ENCODE measurements around the gene COL9A3.

Gene COL9A3

GRCh38 chr20:62812181-62812906 is 4.5 kb upstream of the COL9A3 start:
- DNase-seq, result no peak

DNA sequence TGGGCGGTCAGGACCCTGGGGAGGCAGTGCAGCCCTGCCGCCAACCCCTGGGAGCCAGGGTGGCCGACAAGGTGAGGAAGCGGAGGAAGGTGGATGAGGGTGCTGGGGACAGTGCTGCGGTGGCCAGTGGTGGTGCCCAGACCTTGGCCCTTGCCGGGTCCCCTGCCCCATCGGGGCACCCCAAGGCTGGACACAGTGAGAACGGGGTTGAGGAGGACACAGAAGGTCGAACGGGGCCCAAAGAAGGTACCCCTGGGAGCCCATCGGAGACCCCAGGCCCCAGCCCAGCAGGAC is 4.0 kb upstream of the COL9A3 start:
- DNase-seq, result no peak

GRCh38 chr20:62813588-62813987 is 3.3 kb upstream of the COL9A3 start:
- DNase-seq, result no peak

DNA sequence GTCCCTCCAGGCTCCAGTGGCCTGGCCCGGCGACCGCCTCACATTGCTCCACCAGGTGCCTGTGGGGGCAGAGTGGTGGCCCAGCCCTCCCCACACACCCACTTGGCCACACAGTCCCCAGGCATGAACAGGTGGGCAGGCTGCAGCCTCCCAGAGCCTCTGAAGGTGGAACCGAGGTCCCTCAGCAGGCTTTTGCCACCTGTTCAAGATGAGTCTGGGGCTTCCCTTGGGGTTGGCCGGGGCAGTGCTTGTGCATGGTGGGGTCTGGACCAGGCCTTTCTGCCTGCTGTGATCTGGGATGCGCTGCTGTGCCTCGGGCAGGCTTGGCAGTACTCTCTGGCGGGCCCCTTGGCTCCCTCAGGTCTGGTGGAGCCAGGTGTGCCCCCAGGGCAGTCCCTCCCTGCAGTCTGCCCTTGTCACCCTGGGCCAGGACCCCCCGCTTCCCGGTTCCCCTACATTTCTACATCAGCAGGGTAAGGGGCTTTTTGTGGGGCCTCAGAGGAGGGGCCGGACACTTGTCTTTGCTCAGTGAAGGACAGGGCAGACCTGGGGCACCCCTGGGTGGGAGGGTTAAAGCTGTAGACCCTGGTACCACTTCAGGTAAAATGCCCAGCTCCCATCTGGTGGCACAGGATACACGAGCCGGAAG is 2.7 kb upstream of the COL9A3 start:
- no peak for DNase-seq

- DNase-seq, result no peak
Measured at GRCh38 chr20:62814709-62815065, 2.2 kb upstream of the COL9A3 start.

DNA sequence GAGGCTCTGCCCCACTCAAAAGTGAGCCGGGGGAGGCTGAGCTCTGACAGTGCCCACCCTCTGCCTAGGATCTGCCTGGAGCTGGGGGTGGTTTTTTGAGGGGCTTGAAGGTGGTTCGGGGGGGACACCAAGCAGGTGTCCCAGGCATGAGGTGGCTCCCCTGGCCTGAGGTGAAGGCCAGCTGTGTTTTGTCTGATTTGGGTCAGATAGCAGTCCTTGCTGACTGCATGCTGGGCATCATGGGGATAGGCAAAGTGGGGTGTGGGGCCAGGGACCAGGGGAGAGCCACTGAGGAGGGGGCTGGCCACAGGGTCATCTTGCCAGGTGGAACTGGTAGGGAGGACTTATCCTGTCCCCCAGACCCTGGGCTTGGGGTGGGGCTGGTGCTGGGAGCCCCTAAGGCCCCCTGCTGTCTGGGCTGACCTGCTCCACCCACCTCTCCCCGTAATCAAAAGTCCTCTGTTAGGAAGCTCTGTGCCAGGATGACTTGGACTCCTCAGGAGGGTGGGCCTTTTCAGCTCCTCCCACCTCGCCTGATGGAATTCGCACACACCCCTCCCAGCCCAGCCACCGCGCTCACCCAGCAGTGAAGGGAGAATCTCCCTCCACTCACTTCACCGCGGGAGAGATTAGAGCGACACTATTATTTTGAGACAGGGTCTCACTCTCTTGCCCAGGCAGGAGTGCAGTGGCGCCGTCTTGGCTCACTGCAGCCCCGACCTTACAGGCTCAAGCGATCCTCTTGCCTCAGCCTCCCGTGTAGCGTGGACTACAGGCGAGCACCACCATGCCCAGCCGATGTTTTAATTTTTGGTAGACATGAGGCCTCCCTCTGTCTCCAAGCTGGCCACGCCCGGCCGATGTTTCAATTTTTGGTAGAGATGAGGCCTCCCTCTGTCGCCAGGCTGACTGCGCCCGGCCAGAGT is 1.5 kb upstream of the COL9A3 start:
- no peak for DNase-seq

- no peak for DNase-seq
Measured at GRCh38 chr20:62816031-62816883, 593 bp upstream of the COL9A3 start.

DNA sequence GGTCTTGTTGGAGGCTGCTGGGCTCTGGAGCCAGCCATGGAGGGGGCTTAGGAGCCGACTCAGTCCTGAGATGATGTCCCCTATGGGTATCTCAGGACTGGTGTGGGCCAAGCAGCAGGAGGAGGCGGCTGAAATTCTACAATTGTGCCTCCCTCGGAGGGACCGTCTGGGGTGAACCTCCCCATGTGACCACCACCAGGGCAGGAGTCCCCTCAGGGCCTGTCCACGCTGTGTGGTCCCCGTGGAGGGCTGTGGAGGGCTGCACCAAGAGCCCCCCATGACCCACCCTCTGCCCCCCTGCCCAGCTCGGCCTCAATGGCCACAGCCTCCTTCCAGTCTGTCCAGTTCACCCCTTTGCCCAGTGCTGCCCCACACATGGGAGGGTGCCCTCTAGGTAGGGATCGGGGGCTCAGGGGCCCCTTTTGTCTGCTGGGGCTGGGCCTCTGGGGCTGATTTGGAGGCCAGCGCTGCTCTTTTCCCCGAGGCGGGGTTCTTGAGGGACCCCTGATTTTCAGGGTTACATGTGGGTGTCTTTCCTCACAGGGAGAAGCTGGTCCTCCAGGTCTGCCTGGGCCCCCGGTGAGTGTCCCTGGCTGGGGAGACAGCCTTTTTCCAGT is 1.2 kb downstream of the COL9A3 start:
- no peak for DNase-seq

DNA sequence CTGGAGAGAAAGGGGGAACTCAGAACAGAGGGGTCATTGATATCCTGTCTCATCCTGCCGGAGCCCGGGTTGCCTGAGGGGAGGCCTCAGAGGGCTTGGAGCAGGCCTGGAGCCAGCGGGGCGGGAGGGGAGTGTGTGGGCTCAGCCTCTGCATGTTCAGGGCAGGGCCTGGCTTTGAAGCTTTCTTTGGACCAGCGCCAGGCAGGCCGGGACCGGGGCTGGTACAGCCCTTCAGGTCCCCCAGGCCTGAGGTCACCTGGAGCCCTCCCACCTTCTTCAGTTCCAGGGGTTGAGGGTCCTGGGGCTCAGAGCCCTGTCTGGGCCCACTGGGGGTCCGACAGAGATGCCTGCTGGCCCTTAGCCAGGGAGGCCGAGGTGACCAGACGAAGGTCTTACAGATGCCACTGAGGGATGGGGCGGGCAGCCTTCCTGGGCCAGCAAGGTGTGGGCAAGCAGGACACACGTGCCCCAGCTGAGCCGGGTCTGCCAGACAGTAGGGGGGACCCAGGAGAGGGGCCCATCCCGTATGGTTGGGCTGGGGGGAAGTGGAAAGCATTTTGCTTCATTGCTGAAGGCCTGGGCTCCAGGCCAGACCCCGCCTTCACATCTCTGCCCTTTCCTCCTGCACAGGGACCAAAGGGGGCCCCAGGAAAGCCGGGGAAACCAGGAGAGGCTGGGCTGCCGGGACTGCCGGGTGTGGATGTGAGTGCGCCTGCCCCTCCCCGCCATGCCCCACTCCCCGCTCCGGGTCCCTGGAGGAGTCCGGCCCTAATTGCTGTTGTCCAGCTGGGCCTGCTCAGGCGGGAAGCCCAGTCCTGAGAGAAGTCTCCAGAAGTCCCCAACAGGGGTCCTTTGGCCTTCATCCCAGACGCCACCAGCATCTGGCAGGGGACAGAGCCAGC is 2.0 kb downstream of the COL9A3 start:
- DNase-seq, result no peak

- no peak for DNase-seq
Measured at GRCh38 chr20:62819494-62820174, 2.8 kb downstream of the COL9A3 start.

DNA sequence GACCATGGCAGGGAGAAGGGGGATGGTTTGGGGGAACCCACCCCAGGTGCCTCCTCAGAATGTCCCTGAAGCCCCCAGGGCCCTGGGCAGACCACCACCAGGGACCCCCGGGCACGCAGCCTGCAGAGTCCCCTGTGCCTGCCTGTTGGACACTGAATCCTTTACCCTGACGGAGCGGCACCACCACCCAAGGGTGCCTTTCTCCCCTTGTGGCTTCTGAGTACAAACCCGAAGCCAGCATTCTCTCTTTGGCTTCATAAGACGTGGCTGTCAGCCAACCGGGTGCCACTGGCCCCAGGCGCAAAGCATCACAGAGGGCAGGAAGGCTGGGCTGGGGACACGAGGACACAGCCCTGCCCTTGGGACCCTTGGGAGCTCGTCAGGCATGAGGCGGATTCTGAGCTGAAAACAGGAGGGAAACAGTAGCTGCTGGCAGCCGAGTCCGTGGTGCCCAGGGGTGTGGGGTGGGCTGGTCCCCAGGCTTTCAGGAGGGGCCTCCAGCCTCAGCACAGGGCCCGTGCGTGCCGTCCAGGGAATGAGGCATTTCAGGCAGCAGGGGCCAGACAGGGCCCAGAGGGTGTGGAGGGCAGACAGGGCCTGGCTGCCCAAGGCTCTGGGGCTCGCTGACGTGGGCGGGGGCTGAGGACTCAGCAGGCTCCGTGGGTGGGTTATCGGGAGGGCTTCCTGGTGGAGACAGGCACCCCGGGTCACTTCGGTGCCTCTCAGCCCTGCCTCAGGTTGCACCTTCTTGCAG is 3.5 kb downstream of the COL9A3 start:
- no peak for DNase-seq

DNA sequence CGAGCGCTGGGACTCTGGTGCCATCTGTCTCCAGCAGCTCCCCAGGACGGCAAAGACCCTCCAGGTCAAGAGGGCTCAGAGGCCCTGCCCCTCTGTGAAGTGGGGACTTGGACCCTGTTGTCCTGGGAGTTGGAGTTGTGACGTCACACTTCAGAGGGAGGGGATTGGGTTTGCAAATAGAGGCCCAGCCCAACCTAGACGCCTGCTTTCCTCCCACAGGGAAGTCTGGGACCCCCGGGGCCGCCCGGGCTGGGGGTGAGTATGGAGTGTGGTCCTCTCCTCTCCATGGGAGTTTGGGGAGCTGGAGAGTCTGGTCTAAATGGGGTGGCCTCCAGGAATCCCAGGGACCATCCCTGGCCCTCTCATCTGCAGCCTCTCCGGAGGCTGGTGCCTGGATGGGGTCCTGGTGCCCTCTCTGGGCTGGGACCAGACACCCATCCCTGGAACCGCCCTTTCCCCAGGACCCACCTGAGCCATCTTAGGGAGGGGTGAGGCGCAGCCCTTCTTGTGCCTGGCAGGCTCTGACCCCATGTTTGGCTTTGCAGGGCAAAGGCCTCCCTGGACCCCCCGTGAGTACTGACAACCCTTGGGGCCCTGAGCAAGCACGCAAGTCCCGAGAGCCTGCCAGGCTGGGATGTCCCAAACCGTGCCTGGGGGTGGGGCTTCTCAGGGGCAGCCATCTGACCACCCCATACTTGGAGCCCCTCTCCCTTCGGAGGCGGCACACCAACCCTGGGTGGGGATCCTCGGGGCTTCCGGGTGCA is 4.3 kb downstream of the COL9A3 start:
- DNase-seq, result no peak

GRCh38 chr20:62821726-62822210 is 4.9 kb downstream of the COL9A3 start:
- DNase-seq, result no peak

GRCh38 chr20:62822239-62822787 is 5.5 kb downstream of the COL9A3 start:
- no peak for DNase-seq

- peak; percentile 39 to 44 for DNase-seq
Measured at GRCh38 chr20:62822788-62823651, 6.2 kb downstream of the COL9A3 start.

DNA sequence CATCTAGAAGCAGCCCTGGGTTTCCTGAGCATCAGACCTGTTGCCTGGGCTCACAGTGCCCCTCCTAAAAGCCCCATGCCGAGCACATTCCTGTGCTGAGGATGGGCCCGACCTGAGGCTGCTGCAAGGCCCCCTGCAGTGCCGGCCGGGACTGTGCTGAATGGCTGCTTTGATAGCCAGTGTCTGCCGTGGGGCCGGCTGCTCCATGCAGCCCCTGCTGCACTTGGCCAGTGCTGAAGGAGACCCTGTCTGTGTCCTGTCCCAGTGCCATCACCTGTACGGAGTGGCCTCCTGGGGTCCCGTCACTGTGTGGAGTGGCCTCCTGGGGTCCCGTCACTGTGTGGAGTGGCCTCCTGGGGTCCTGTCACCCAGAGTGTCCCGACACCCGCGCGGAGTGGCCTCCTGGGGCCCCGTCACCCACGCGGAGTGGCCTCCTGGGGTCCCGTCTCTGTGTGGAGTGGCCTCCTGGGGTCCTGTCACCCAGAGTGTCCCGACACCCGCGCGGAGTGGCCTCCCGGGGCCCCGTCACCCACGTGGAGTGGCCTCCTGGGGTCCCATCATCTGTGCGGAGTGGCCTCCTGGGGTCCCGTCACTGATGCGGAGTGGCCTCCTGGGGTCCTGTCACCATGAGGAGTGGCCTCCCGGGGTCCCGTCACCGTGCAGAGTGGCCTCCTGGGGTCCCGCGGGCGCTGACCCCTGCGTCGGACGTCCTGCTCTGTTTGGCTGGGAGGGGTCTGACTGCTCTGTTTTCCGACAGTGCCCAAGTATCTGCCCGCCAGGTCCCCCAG is 7.0 kb downstream of the COL9A3 start:
- DNase-seq, result no peak

Data from CD4-positive, alpha-beta T cell treated with Interleukin-1 beta for 1 hour (primary cell).